OCI-LY1 (cell line): Measurements from ENCODE around the gene ZNF574.

ENCODE experiments used
- H2AFZ ChIP-seq: fragments of 200-600 bp; sonication (generic), shearing (Covaris generic); 2 replicates; pipeline ENCODE4 v1.6.0; 2014; ENCODE audit warnings: antibody characterized with exemption, mild to moderate bottlenecking, low read length
- H3F3A ChIP-seq: fragments of 200-600 bp; sonication (generic), shearing (Covaris generic); 2 replicates; pipeline ENCODE4 v1.6.0; 2014; ENCODE audit warnings: mild to moderate bottlenecking, antibody characterized with exemption, low read length, moderate library complexity; ENCODE audit not compliant: insufficient read depth
- H3K27ac ChIP-seq: fragments of 200-600 bp; sonication (generic); 2 replicates; pipeline ENCODE4 v1.5.1; 2014; ENCODE audit warnings: low read length, mixed run types, mild to moderate bottlenecking, low read depth; ENCODE audit not compliant: poor library complexity, severe bottlenecking
- H3K27me3 ChIP-seq: fragments of 200-600 bp; sonication (generic); 2 replicates; pipeline ENCODE4 v1.6.0; 2014; ENCODE audit warnings: antibody characterized with exemption, mild to moderate bottlenecking, low read length, moderate library complexity; ENCODE audit not compliant: insufficient read depth
- H3K36me3 ChIP-seq: fragments of 200-600 bp; sonication (generic); 2 replicates; pipeline ENCODE4 v1.6.1; 2014; ENCODE audit warnings: mild to moderate bottlenecking, antibody characterized with exemption, low read length, moderate library complexity, mixed read lengths; ENCODE audit not compliant: insufficient read depth
- H3K4me1 ChIP-seq: fragments of 200-600 bp; sonication (generic); 2 replicates; pipeline ENCODE4 v1.5.1; 2014; ENCODE audit warnings: mild to moderate bottlenecking, low read length, moderate library complexity; ENCODE audit not compliant: insufficient read depth, severe bottlenecking
- H3K4me2 ChIP-seq: fragments of 200-600 bp; sonication (generic), shearing (Covaris generic); 2 replicates; pipeline ENCODE4 v1.6.1; 2014; ENCODE audit warnings: low read length
- H3K4me3 ChIP-seq: fragments of 200-600 bp; sonication (generic); 2 replicates; pipeline ENCODE4 v1.5.1; 2014; ENCODE audit warnings: low read length, low read depth, mild to moderate bottlenecking, mixed read lengths; ENCODE audit not compliant: poor library complexity, severe bottlenecking
- H3K79me2 ChIP-seq: fragments of 200-600 bp; shearing (Covaris generic); 2 replicates; pipeline ENCODE4 v1.6.1; 2016; ENCODE audit warnings: mixed run types, low read length, mixed read lengths; ENCODE audit not compliant: insufficient read depth
- H3K9ac ChIP-seq: fragments of 200-600 bp; sonication (generic), shearing (Covaris generic); 2 replicates; pipeline ENCODE4 v1.6.1; 2014; ENCODE audit warnings: mild to moderate bottlenecking, low read length, mixed read lengths
- H3K9me2 ChIP-seq: fragments of 200-600 bp; sonication (generic), shearing (Covaris generic); 2 replicates; pipeline ENCODE4 v1.6.1; 2014; ENCODE audit warnings: low read depth, mild to moderate bottlenecking, low read length, mixed read lengths
- H3K9me3 ChIP-seq: fragments of 200-600 bp; shearing (Covaris generic); 2 replicates; pipeline ENCODE4 v1.6.1; 2014; ENCODE audit warnings: low read length, mixed read lengths
- H4K20me1 ChIP-seq: fragments of 200-600 bp; sonication (generic), shearing (Covaris generic); 2 replicates; pipeline ENCODE4 v1.6.0; 2016; ENCODE audit warnings: mild to moderate bottlenecking, low read length; ENCODE audit not compliant: insufficient read depth
- EZH2 ChIP-seq: fragments of 200-600 bp; sonication (generic), shearing (Covaris generic); IDR thresholded peaks from 2 replicates; pipeline ENCODE4 v1.8.0; 2017; ENCODE audit warnings: borderline replicate concordance, mixed run types, mild to moderate bottlenecking, antibody characterized with exemption, low read length, moderate library complexity, mixed read lengths
- TF ChIP-seq, protein P1 (sequence below): fragments of 200-600 bp; sonication (generic), shearing (Covaris generic); IDR thresholded peaks from 2 replicates; pipeline ENCODE4 v1.5.1; 2017; ENCODE audit warnings: mild to moderate bottlenecking, antibody characterized with exemption, low read length, moderate library complexity, mixed read lengths

The ZNF574 gene

DNA sequence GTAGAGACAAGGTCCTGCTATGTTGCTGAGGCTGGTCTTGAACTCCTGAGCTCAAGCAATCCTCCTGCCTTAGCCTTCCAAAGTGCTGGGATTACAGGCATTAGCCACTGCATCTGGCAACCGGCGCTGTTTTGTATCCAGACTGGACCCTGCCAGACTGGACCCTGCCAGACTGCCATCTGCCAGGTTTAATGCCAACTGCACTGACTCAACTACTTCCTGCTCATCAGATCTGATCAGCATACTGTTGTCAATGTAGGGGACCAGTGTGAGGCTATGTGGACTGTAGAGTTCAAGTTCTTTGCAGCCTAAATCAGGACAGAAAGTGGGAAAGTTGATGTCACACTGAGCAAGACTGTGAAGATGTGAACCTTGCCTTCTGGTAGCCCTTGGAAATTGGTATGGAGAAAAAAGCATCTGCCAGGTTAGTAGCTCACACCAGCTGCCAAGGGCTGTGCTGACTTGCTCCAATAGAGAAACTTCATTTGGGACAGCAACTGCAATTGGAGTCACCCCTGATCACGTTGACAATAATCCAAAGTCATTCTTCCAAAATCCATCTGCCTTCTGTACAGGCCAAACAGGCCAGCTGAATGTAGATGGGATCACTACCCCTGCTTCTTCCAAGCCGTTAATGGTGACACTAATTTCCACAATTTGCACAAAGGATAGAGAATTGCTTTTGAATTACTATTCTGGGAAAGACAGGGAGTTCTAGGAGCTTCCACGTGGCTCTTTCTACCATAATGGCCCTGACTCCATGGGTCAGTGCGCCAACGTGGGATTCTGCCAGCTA is 45.1 kb upstream of the ZNF574 start:
- Histone ChIP-seq H3K36me3 (no peaks in the 10 kb centered on the region), H3K79me2 (no peaks in the 10 kb centered on the region), H3K4me2 (no peak overlapping the region), H2AFZ (no peak overlapping the region), H3K4me3 (no peak overlapping the region), H3F3A (no peaks in the 10 kb centered on the region), H3K9ac (no peak overlapping the region), H3K9me3 (no peaks in the 10 kb centered on the region), H3K27me3 (peaks cover 3% of the 10 kb centered on the region; the same call in 1 of the 2 replicates), H3K27ac (no peak overlapping the region), H4K20me1 (no peaks in the 10 kb centered on the region), H3K9me2 (no peaks in the 10 kb centered on the region), H3K4me1 (peaks cover 4% of the 10 kb centered on the region)
- TF ChIP-seq, protein P1, sequence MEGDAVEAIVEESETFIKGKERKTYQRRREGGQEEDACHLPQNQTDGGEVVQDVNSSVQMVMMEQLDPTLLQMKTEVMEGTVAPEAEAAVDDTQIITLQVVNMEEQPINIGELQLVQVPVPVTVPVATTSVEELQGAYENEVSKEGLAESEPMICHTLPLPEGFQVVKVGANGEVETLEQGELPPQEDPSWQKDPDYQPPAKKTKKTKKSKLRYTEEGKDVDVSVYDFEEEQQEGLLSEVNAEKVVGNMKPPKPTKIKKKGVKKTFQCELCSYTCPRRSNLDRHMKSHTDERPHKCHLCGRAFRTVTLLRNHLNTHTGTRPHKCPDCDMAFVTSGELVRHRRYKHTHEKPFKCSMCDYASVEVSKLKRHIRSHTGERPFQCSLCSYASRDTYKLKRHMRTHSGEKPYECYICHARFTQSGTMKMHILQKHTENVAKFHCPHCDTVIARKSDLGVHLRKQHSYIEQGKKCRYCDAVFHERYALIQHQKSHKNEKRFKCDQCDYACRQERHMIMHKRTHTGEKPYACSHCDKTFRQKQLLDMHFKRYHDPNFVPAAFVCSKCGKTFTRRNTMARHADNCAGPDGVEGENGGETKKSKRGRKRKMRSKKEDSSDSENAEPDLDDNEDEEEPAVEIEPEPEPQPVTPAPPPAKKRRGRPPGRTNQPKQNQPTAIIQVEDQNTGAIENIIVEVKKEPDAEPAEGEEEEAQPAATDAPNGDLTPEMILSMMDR, result no peak
- TF ChIP-seq EZH2, result no peak

DNA sequence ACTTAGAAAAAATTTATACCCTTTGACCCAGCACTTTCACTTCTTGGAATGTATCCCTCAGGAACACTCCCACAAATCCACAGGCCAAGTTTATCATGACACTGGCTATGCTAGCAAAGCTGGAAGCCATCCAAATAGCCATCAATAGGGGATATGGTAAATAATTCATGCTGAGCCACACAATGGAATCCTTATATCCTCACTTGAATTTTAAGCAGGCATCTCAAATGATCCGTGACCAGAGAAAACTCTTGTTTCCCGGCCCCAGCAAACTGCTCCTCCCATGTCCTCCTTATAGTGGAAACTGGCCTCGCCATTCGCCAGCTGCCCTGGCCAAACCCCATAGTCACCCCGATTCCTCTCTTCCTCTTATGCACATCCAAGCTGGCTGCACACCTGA is 43.5 kb upstream of the ZNF574 start:
- no peak overlapping the region for H3K9ac ChIP-seq
- H3K27me3 ChIP-seq, result peaks cover 3% of the 10 kb centered on the region; the same call in 1 of the 2 replicates
- no peak overlapping the region for H3K4me3 ChIP-seq
- TF ChIP-seq EZH2, result no peak
- TF ChIP-seq, protein P1, result no peak
- no peaks in the 10 kb centered on the region for H4K20me1 ChIP-seq
- H3K4me2 ChIP-seq, result no peak overlapping the region
- H2AFZ ChIP-seq, result no peak overlapping the region
- H3K9me3 ChIP-seq, result no peaks in the 10 kb centered on the region
- H3K27ac ChIP-seq, result no peak overlapping the region
- no peaks in the 10 kb centered on the region for H3K79me2 ChIP-seq
- no peaks in the 10 kb centered on the region for H3F3A ChIP-seq
- H3K36me3 ChIP-seq, result no peaks in the 10 kb centered on the region
- no peaks in the 10 kb centered on the region for H3K9me2 ChIP-seq
- peaks cover 4% of the 10 kb centered on the region for H3K4me1 ChIP-seq

DNA sequence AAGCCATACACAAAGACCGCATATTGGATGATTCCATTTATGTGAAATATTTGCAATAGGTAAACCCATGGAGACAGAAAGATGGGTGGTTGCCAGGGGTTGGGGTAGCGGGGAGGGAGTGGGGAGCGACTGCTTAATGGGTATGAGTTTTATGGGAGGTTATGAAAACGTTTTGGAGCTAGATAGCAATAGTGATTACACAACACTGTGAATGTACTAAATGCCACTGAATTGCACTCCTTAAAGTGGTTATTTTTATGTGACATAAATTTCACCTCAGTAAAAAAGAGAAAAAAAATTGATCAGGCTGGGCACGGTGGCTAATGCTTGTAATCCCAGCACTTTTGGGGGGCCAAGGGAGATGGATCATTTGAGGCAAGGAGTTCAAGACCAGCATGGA is 42.6 kb upstream of the ZNF574 start:
- Histone ChIP-seq H3K27ac (no peak overlapping the region), H3F3A (no peaks in the 10 kb centered on the region), H3K9me2 (no peaks in the 10 kb centered on the region), H3K4me3 (no peak overlapping the region), H3K9me3 (no peaks in the 10 kb centered on the region), H3K79me2 (no peaks in the 10 kb centered on the region), H3K4me1 (peaks cover 4% of the 10 kb centered on the region), H4K20me1 (no peaks in the 10 kb centered on the region), H3K4me2 (no peak overlapping the region), H3K9ac (no peak overlapping the region), H3K27me3 (peaks cover 3% of the 10 kb centered on the region; the same call in 1 of the 2 replicates), H2AFZ (no peak overlapping the region), H3K36me3 (no peaks in the 10 kb centered on the region)
- no peak for TF ChIP-seq EZH2
- TF ChIP-seq, protein P1, result no peak
